Measurements from ENCODE around the gene KIF20A. TPM values are rescaled to one million over a fixed set of nuclear protein-coding genes. Genes with fewer than 3 reads are reported as not detected.

Gene KIF20A
- total RNA-seq, 1 experiment from 2014 or later, result 67.1 TPM

GRCh38 chr5:138139781-138140090 lies 39.2 kb upstream of the KIF20A start:
- Mint-ChIP-seq H3K36me3 (ENCODE audit: insufficient read depth in 1 of 3, low read depth in 3 of 3) (no peaks in the 10 kb centered on the region), H3K4me3 (peak overlapping the region; percentile 73 to 82), H3K9me3 (0 out of 5 replicates have a peak, but pooled peaks cover 0 to 3% of the 10 kb centered on the region in 2 experiments), H3K27me3 (ENCODE audit: low read depth) (peaks cover 6% of the 10 kb centered on the region), H3K27ac (no peak overlapping the region), H3K4me1 (peaks cover 6% of the 10 kb centered on the region in 2 experiments)
- Histone ChIP-seq H3K27ac (ENCODE audit: insufficient read length, low read depth, low read length) (no peak overlapping the region), H2BK12ac (ENCODE audit: insufficient read length, low read depth, low read length) (no peak overlapping the region), H3K27me3 (ENCODE audit: insufficient read depth, low read length) (no peaks in the 10 kb centered on the region; the same call in 1 of the 2 replicates), H4K20me1 (ENCODE audit: control insufficient read depth, insufficient read depth, insufficient read length) (no peaks in the 10 kb centered on the region), H2BK120ac (ENCODE audit: low read depth, low read length, poor library complexity, severe bottlenecking) (no peak overlapping the region), H3K79me1 (ENCODE audit: insufficient read depth, low read depth, low read length, poor library complexity, severe bottlenecking) (no peaks in the 10 kb centered on the region), H3K4me1 (ENCODE audit: insufficient read depth, low read length) (no peaks in the 10 kb centered on the region), H2AFZ (ENCODE audit: low read length) (no peak overlapping the region), H3K23ac (ENCODE audit: insufficient read length, low read depth, low read length) (no peak overlapping the region), H4K5ac (ENCODE audit: insufficient read length, low read depth, low read length) (no peak overlapping the region), H3K56ac (ENCODE audit: insufficient read length, low read depth, low read length) (no peak overlapping the region), H2BK20ac (ENCODE audit: low read depth, low read length, poor library complexity, severe bottlenecking) (no peak overlapping the region), H3K14ac (ENCODE audit: insufficient read depth, low read length) (no peak overlapping the region), H3K4ac (ENCODE audit: low read depth, low read length) (no peak overlapping the region), H3T11ph (ENCODE audit: low read length) (no peak overlapping the region), H2BK15ac (ENCODE audit: low read depth, low read length) (no peak overlapping the region), H3K18ac (ENCODE audit: insufficient read length, low read depth, low read length) (no peak overlapping the region), H4K8ac (replicated peaks; ENCODE audit: insufficient read length, low read depth, low read length) (no peak overlapping the region), H3K23me2 (ENCODE audit: insufficient read length, low read depth, low read length, poor library complexity, severe bottlenecking) (peaks cover 5% of the 10 kb centered on the region), H3K79me2 (ENCODE audit: insufficient read depth, low read length) (no peaks in the 10 kb centered on the region), H2AK5ac (ENCODE audit: insufficient read length, low read length) (no peak overlapping the region), H2BK5ac (ENCODE audit: insufficient read length, low read length) (no peak overlapping the region), H4K91ac (ENCODE audit: insufficient read length, low read depth, low read length) (no peak overlapping the region), H3K4me2 (ENCODE audit: insufficient read depth, insufficient read length, low read length) (peak overlapping the region; percentile 71), H3K9me3 (ENCODE audit: control insufficient read depth, low read depth, low read length) (no peaks in the 10 kb centered on the region), H3K9ac (ENCODE audit: extremely low read depth, insufficient read length, low read length) (no peak overlapping the region)
- TF ChIP-seq CTCF (conservative IDR thresholded peaks at IDR 0.05), result no peak
- DNase-seq, result no peak
- no CpG with 5 or more reads among the region's 3 CpGs for WGBS (ENCODE audit: extremely low coverage, insufficient read length, low lambda C conversion rate)

All from H9 (cell line).